Mucosa of rectum (tissue), 2 donors: ENCODE measurements around the gene FAM171A2.
A peak's percentile ranks its signal among the peaks of the same experiment; 100 is the strongest.
"Not testable (repeated sequence)": the region's sequence is repeated elsewhere in the genome, so short reads cannot be mapped to it uniquely, and the experiment has no call there.

Source experiments
- H3K27ac ChIP-seq, 2 donors: one replicate each; pipeline ENCODE4 v1.7.0; 2013; ENCODE audit warnings: inconsistent platforms in 2 of 2, low read depth in 2 of 2, low read length in 2 of 2
- H3K27me3 ChIP-seq, 2 donors: one replicate each; pipeline ENCODE4 v1.7.0; 2013; ENCODE audit warnings: low read length in 2 of 2; ENCODE audit not compliant: control insufficient read depth in 2 of 2, insufficient read depth in 2 of 2
- H3K36me3 ChIP-seq, 2 donors: one replicate each; pipeline ENCODE4 v1.7.0; 2013; ENCODE audit warnings: low read length in 2 of 2; ENCODE audit not compliant: control insufficient read depth in 2 of 2, insufficient read depth in 2 of 2
- H3K4me1 ChIP-seq, 2 donors: one replicate each; pipeline ENCODE4 v1.7.0; 2013; ENCODE audit warnings: low read length in 2 of 2, mild to moderate bottlenecking in 1 of 2; ENCODE audit not compliant: control insufficient read depth in 2 of 2, insufficient read depth in 2 of 2
- H3K4me3 ChIP-seq, 2 donors: one replicate each; pipeline ENCODE4 v1.7.0; 2013; ENCODE audit warnings: low read length in 2 of 2
- H3K9ac ChIP-seq, 2 donors: one replicate each; pipeline ENCODE4 v1.7.0; 2013; ENCODE audit warnings: low read length in 2 of 2, low read depth in 1 of 2, mild to moderate bottlenecking in 1 of 2
- H3K9me3 ChIP-seq, 2 donors: one replicate each; pipeline ENCODE4 v1.7.0; 2013; ENCODE audit warnings: low read length in 2 of 2; ENCODE audit not compliant: control insufficient read depth in 2 of 2
- donor health status: healthy.
- donor health status: Normal muscosa, but diverticular disease.

The FAM171A2 gene

GRCh38 chr17:44347206-44348055, 16.2 kb downstream of the FAM171A2 start:
- Histone ChIP-seq H3K4me3 (peak overlapping the region in 1 of 2 donors; percentile 20), H3K4me1 (peaks cover 11% of the 10 kb centered on the region in 2 donors), H3K36me3 (peaks cover 30 to 34% of the 10 kb centered on the region in 2 donors)
- not testable (repeated sequence) for H3K27me3 ChIP-seq, H3K9ac ChIP-seq, H3K9me3 ChIP-seq, H3K27ac ChIP-seq

DNA sequence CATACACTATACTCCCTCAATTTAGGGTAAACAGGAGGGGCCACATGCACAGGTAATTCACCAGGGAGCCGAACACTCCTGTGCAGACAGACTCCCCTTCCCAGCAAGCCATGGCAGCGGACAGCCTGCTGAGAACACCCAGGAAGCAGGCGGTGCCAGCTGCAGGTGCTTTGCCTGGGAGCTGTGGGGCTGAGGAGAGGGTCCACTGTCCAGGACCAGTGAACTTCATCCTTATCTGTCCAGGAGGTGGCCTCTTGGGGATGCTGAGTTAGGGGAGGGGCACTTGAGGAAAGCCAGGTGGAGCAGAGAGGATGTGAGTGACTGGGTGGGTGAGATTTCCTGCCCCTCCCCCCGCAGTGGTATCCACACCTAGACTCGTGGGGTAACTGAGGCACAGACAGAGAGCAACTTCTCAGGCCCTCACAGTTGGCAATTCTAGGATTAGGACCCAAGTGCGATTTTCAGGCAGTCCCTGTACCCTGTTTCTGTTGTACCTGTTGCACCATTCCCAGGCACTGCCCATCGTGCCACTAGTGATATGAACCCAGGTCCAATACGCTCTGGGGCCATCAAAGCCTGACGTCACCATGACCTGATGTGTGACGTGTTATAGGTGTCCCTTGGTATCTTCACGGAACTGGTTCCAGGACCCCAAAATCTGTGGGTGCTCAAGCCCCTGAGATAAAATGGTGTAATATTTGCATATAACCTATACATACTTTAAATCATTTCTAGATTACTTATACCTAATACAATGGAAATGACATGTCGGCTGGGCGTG, 17.4 kb downstream of the FAM171A2 start:
- Histone ChIP-seq H3K4me3 (peak overlapping the region; percentile 90 to 98), H3K9me3 (no peaks in the 10 kb centered on the region), H3K36me3 (peaks cover 18 to 22% of the 10 kb centered on the region in 2 donors), H3K9ac (peak overlapping the region; percentile 85 to 97), H3K27me3 (no peaks in the 10 kb centered on the region), H3K4me1 (peaks cover 11% of the 10 kb centered on the region in 2 donors), H3K27ac (peak overlapping the region; percentile 86 to 95)

GRCh38 chr17:44345454-44346026, 18.1 kb downstream of the FAM171A2 start:
- Histone ChIP-seq H3K27ac (peak overlapping the region; percentile 86 to 95), H3K4me1 (peaks cover 11% of the 10 kb centered on the region in 2 donors)

GRCh38 chr17:44344939-44345453, 18.7 kb downstream of the FAM171A2 start, which contains the start of gene GRN:
Gene GRN (plus strand): TSS chr17:44345302. CDS start chr17:44349165, 3,863 bp downstream.
- Histone ChIP-seq H3K4me1 (peaks cover 11% of the 10 kb centered on the region in 2 donors), H3K27me3 (no peaks in the 10 kb centered on the region), H3K27ac (peak within 1 kb of the TSS; percentile 86 to 95), H3K4me3 (peak within 1 kb of the TSS; percentile 90 to 98), H3K36me3 (peaks cover 9 to 11% of the 10 kb centered on the region in 2 donors), H3K9ac (peak within 1 kb of the TSS; percentile 85 to 97), H3K9me3 (no peaks in the 10 kb centered on the region)

More at GRCh38 chr17:44345454-44346026, 18.1 kb downstream of the FAM171A2 start:
- Histone ChIP-seq H3K27me3 (no peaks in the 10 kb centered on the region), H3K9ac (peak overlapping the region; percentile 85 to 97), H3K9me3 (no peaks in the 10 kb centered on the region), H3K36me3 (peaks cover 12 to 15% of the 10 kb centered on the region in 2 donors), H3K4me3 (peak overlapping the region; percentile 90 to 98)

- Histone ChIP-seq H3K4me1 (peaks cover 11% of the 10 kb centered on the region in 2 donors), H3K36me3 (no peaks in the 10 kb centered on the region), H3K27ac (no peak overlapping the region), H3K9me3 (no peaks in the 10 kb centered on the region), H3K27me3 (no peaks in the 10 kb centered on the region), H3K4me3 (no peak overlapping the region), H3K9ac (no peak overlapping the region)
These were observed 20.0 kb downstream of the FAM171A2 start for GRCh38 chr17:44343510-44344209.

DNA sequence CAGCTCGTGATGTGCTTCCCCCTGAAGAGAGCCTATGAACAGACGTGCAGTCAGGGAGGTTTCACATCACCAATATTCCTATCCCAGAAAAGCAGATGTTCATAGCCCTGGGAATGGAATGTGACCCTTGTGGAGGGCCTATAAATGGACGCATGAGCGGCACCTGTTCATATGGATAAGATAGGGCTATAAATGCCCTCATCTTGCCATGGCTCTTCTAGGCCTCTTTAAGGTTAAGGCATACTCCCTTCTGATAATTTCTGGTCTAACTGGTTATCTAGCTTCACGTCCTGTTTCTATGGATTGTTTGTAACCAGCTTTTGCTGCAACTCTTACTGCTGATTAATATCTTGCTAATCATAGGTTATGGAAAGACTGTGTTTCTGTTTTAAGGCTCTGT, 23.1 kb downstream of the FAM171A2 start:
- not testable (repeated sequence) for H3K4me1 ChIP-seq, H3K9me3 ChIP-seq, H3K27ac ChIP-seq, H3K27me3 ChIP-seq, H3K4me3 ChIP-seq, H3K9ac ChIP-seq, H3K36me3 ChIP-seq

DNA sequence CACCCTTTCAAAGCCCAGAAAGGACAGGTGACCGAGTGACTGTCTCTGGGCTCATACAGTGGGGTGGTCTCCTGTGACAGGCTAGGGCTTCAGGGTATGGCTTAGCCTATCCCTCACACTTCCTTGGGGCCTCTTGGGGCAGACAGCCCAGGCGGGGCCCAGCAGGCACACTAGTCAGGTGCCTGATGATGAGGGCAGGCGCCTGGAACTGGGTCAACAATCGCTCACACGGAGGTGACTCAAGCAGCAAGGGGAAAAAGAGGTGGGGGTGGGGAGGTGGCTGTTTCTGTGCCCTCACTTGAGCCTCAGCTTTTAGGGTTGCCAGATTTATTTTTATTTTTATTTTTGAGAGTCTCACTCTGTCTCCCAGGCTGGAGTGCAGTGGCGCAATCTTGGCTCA, 25.0 kb downstream of the FAM171A2 start:
- Histone ChIP-seq H3K4me3 (no peak overlapping the region), H3K27me3 (no peaks in the 10 kb centered on the region), H3K27ac (no peak overlapping the region), H3K36me3 (no peaks in the 10 kb centered on the region), H3K4me1 (no peaks in the 10 kb centered on the region), H3K9ac (no peak overlapping the region), H3K9me3 (no peaks in the 10 kb centered on the region)

GRCh38 chr17:44335968-44336367, 27.7 kb downstream of the FAM171A2 start:
- H3K27me3 ChIP-seq = no peaks in the 10 kb centered on the region
- no peaks in the 10 kb centered on the region for H3K36me3 ChIP-seq
- H3K9me3 ChIP-seq = no peaks in the 10 kb centered on the region
- no peak overlapping the region for H3K27ac ChIP-seq
- no peak overlapping the region for H3K9ac ChIP-seq
- H3K4me1 ChIP-seq = peaks cover 0 to 2% of the 10 kb centered on the region in 2 donors
- H3K4me3 ChIP-seq = no peak overlapping the region

GRCh38 chr17:44335564-44335963, 28.1 kb downstream of the FAM171A2 start:
- Histone ChIP-seq H3K27me3 (no peaks in the 10 kb centered on the region), H3K4me1 (peaks cover 0 to 2% of the 10 kb centered on the region in 2 donors), H3K27ac (no peak overlapping the region)

More at GRCh38 chr17:44335564-44335963, 28.1 kb downstream of the FAM171A2 start:
- Histone ChIP-seq H3K9me3 (no peaks in the 10 kb centered on the region), H3K4me3 (no peak overlapping the region), H3K9ac (no peak overlapping the region), H3K36me3 (no peaks in the 10 kb centered on the region)
